Measurements from ENCODE around the gene FAXDC2.

GRCh38 chr5:154885439-154885838 is 35.0 kb upstream of the FAXDC2 start:
- no peak for TF ChIP-seq CTCF (conservative IDR thresholded peaks at IDR 0.05; ENCODE audit: low read length)
- no peak for TF ChIP-seq EZH2phosphoT487 (IDR thresholded peaks at IDR 0.05; ENCODE audit: borderline replicate concordance, low read depth, low read length)

Data from OCI-LY7 (cell line).